BJ (cell line): Measurements from ENCODE around the gene GPR101. TPM values are rescaled to one million over a fixed set of nuclear protein-coding genes. Genes with fewer than 3 reads are reported as not detected.

Experiments used
- CTCF ChIA-PET: fragments of 350-600 bp; formaldehyde crosslinking; extraction: SDS; loops from one replicate; lab custom pipeline; 2021; ENCODE audit warnings: antibody characterized with exemption, inconsistent platforms; lab: Yijun Ruan, JAX
- POLR2A ChIA-PET: fragments of 300-600 bp; sonication (Branson Sonifier 250); formaldehyde crosslinking; extraction: SDS; loops from one replicate; lab custom pipeline; 2021; ENCODE audit warnings: antibody characterized with exemption; lab: Charles Lee
- DNase-seq: peaks from one replicate; pipeline ENCODE4 v3.0.0-alpha.2; 2011; ENCODE audit warnings: low read depth
- H3K27me3 ChIP-seq: 2 replicates; pipeline ENCODE4 v1.6.0; 2011; ENCODE audit warnings: low read length; ENCODE audit not compliant: control insufficient read depth, insufficient read depth
- H3K36me3 ChIP-seq: 2 replicates; pipeline ENCODE4 v1.5.1; 2011; ENCODE audit warnings: low read length; ENCODE audit not compliant: control insufficient read depth, insufficient read depth
- H3K4me3 ChIP-seq: 2 replicates; pipeline ENCODE4 v1.5.1; 2011; ENCODE audit warnings: low read depth, mild to moderate bottlenecking, control low read depth, low read length
- CTCF ChIP-seq: IDR thresholded peaks from 2 replicates; pipeline ENCODE4 v1.5.1; 2011; ENCODE audit warnings: low read depth, mild to moderate bottlenecking, control low read depth, inconsistent platforms, low read length, moderate library complexity; ENCODE audit not compliant: insufficient read depth
- polyA plus RNA-seq: library from polyadenylated mRNA; depleted of rRNA; stranded (reverse); fragments of >200 nt; gene quantifications from 2 replicates; pipeline ENCODE4 v1.2.3, GENCODE V29; 2011

Gene GPR101
- polyA plus RNA-seq, 1 experiment: not detected

- no peak for TF ChIP-seq CTCF
- Histone ChIP-seq H3K36me3 (no peaks in the 10 kb centered on the region), H3K4me3 (no peak overlapping the region), H3K27me3 (peaks cover 14% of the 10 kb centered on the region)
- DNase-seq: no peak
- ChIA-PET CTCF (no interaction called here), POLR2A (no interaction called here)
Measured at GRCh38 chrX:137032841-137033773, 688 bp downstream of the GPR101 start.

DNA sequence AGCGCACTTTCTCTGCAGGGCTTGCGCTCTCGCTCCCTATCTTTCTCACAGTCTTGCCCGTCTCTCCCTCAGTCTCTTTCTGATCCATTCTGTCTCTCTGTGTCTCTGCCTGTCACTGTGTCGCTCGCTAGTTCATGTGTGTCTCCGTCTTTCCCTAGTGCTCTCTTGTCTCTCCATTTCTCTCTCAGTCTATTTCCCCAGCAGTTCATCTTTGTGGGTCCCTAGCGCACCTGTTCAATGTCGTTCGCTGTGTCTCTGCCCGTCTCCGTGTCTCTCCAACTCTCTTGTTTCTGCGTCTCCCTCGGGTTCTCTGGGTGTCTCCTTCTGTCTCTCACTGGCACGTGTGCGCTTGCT is 1.5 kb downstream of the GPR101 start:
- DNase-seq: no peak
- Histone ChIP-seq H3K36me3 (no peaks in the 10 kb centered on the region), H3K27me3 (peaks cover 14% of the 10 kb centered on the region), H3K4me3 (peak overlapping the region; percentile 6; the same call in 1 of the 2 replicates)
- TF ChIP-seq CTCF: no peak
- ChIA-PET CTCF (no interaction called here), POLR2A (no interaction called here)

- peaks cover 14% of the 10 kb centered on the region for H3K27me3 ChIP-seq
- peak overlapping the region; percentile 6; the same call in 1 of the 2 replicates for H3K4me3 ChIP-seq
- ChIA-PET POLR2A (no interaction called here), CTCF (no interaction called here)
- no peak for TF ChIP-seq CTCF
- DNase-seq: no peak
- H3K36me3 ChIP-seq: no peaks in the 10 kb centered on the region
Measured at GRCh38 chrX:137031517-137032340, 2.1 kb downstream of the GPR101 start.

DNA sequence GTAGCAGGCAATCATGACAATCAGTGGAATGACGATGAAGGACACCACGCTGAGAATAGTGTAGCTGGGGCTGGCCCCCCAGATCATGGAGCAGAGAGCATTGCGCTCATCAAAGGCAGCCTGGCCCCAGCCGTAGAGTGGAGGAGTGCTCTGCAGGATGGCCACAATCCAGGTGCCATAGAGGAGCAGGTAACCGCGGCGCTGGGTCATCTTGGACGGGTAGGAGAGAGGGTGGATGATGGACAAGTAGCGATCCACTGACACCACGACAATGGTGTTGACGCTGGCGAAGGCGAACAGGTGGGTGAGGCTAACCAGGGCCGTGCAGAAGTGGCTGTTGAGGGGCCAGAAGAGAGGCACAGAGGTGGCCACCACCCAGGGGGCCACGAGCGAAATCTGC is 2.8 kb downstream of the GPR101 start:
- no peak for TF ChIP-seq CTCF
- H3K27me3 ChIP-seq: peaks cover 14% of the 10 kb centered on the region
- H3K4me3 ChIP-seq: no peak overlapping the region
- DNase-seq: no peak
- ChIA-PET POLR2A (no interaction called here), CTCF (no interaction called here)
- H3K36me3 ChIP-seq: no peaks in the 10 kb centered on the region

- POLR2A ChIA-PET: no interaction called here
- Histone ChIP-seq H3K4me3 (no peak overlapping the region), H3K27me3 (peaks cover 9% of the 10 kb centered on the region), H3K36me3 (no peaks in the 10 kb centered on the region)
- CTCF ChIA-PET: no interaction called here
- TF ChIP-seq CTCF: no peak
- no peak for DNase-seq
Measured at GRCh38 chrX:137028699-137029098, 5.1 kb downstream of the GPR101 start.
